Astrocyte (in vitro differentiated cells and primary cell): ENCODE results near the gene TERT.

Experiments used
- EZH2 ChIP-seq: IDR thresholded peaks from 2 replicates; pipeline ENCODE4 v1.6.1; 2012; ENCODE audit warnings: mild to moderate bottlenecking, low read length, inconsistent platforms; ENCODE audit not compliant: insufficient read depth
- TF ChIP-seq, protein P1 (sequence below): IDR thresholded peaks from 2 replicates; pipeline ENCODE4 v1.5.1; 2011; ENCODE audit warnings: low read depth, mild to moderate bottlenecking, inconsistent platforms, low read length, moderate library complexity; ENCODE audit not compliant: insufficient read depth

DNA sequence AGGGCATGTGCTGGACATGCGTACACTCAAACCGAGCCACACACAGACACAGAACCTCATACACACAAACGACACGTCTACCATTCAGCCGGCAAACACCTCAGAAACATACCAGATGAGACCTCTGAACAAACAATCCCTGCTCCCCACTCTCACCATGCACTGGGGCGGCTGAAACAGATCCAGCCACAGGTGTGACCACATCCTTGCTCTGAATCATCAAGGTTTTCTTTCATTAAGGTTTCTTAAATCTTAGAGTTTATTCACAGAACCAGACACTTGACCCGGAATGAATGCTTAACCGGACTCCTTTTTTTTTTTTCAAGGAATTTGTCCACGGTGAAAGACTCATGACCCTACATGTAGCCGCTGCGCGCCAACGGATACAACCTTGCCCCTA is 26.2 kb downstream of the TERT start:
- TF ChIP-seq, protein P1, sequence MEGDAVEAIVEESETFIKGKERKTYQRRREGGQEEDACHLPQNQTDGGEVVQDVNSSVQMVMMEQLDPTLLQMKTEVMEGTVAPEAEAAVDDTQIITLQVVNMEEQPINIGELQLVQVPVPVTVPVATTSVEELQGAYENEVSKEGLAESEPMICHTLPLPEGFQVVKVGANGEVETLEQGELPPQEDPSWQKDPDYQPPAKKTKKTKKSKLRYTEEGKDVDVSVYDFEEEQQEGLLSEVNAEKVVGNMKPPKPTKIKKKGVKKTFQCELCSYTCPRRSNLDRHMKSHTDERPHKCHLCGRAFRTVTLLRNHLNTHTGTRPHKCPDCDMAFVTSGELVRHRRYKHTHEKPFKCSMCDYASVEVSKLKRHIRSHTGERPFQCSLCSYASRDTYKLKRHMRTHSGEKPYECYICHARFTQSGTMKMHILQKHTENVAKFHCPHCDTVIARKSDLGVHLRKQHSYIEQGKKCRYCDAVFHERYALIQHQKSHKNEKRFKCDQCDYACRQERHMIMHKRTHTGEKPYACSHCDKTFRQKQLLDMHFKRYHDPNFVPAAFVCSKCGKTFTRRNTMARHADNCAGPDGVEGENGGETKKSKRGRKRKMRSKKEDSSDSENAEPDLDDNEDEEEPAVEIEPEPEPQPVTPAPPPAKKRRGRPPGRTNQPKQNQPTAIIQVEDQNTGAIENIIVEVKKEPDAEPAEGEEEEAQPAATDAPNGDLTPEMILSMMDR: no peak
- TF ChIP-seq EZH2: no peak
